ENCODE measurements around the gene TCF4.

The TCF4 gene

DNA sequence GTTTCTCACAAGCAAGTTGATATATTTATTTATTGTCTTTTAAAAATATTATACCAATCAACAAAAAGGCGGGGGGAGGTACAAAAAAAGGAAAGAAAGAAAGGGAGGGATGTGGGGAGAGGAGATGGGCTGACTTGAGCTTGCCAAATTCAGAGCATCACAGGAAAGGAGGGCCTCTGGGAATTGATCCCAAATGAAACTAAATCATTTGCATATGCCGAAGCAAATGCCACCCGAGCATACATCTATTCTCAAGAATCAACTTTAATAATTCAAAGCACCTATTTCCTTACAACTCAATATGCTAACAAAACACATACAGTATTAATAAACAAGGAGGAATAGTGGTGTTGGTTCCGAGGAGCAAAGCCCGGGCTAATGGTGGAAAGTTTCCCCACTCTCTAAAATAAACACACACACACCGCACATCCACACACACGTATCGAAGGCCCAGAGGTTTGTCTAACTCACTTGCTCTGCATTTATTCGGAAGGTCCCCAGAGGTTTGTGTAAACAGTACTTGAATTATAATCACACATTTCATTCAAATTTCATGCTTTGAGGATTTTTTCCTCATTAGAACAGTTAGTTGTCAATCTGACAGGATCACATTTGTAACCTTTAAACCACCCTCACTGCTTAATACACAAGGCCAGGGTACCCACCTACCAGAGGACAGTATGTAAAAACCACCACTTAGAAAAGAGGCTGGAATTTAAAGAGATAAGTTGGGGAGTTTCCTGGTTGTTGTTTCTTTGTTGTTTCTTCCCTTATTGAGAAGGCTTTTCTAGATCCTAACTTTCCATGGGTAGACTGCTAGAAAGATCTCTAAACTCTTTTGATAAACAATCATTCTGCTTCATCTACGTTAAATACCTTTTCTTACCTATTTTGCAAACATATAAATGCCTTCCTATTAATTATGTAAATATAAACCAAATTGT is 264.7 kb downstream of the TCF4 start:
- TF ChIP-seq ISL1 (CRISPR knock-in tag; IDR thresholded peaks at IDR 0.05) (no peak), POU6F1 (CRISPR knock-in tag; IDR thresholded peaks at IDR 0.05; ENCODE audit: borderline replicate concordance, low read depth) (no peak), ZFP30 (CRISPR knock-in tag; IDR thresholded peaks at IDR 0.05) (no peak), RARB (CRISPR knock-in tag; IDR thresholded peaks at IDR 0.05) (no peak), ESRRG (CRISPR knock-in tag; IDR thresholded peaks at IDR 0.05) (no peak), ZNF70 (CRISPR knock-in tag; IDR thresholded peaks at IDR 0.05) (no peak), ARNTL (CRISPR knock-in tag; IDR thresholded peaks at IDR 0.05; ENCODE audit: borderline replicate concordance, low read depth) (no peak), PATZ1 (CRISPR knock-in tag; IDR thresholded peaks at IDR 0.05; ENCODE audit: borderline replicate concordance) (no peak), CREB5 (CRISPR knock-in tag; IDR thresholded peaks at IDR 0.05; ENCODE audit: low read depth) (no peak), CSDC2 (CRISPR knock-in tag; IDR thresholded peaks at IDR 0.05) (no peak), GLIS3 (CRISPR knock-in tag; IDR thresholded peaks at IDR 0.05) (no peak), TSHZ2 (CRISPR knock-in tag; IDR thresholded peaks at IDR 0.05) (no peak), SNAI2 (CRISPR knock-in tag; IDR thresholded peaks at IDR 0.05) (no peak), TOX (CRISPR knock-in tag; IDR thresholded peaks at IDR 0.05; ENCODE audit: borderline replicate concordance) (no peak), ZNF565 (CRISPR knock-in tag; conservative IDR thresholded peaks at IDR 0.05; ENCODE audit: low read depth) (no peak)
- ATAC-seq: 0 out of 3 replicates have a peak, but pooled peaks have one; percentile 4

- ATAC-seq: peak; percentile 74
- TF ChIP-seq TCF4 (CRISPR knock-in tag; IDR thresholded peaks at IDR 0.05; ENCODE audit: borderline replicate concordance) (peak; percentile 59; the same call in 1 of the 2 replicates), ZC3H10 (CRISPR knock-in tag; IDR thresholded peaks at IDR 0.05) (0 out of 2 replicates have a peak, but pooled peaks have one; percentile 16), CREB5 (CRISPR knock-in tag; IDR thresholded peaks at IDR 0.05; ENCODE audit: low read depth) (0 out of 2 replicates have a peak, but pooled peaks have one; percentile 21), TSHZ2 (CRISPR knock-in tag; IDR thresholded peaks at IDR 0.05) (peak; percentile 74; the same call in 1 of the 2 replicates), PATZ1 (CRISPR knock-in tag; IDR thresholded peaks at IDR 0.05; ENCODE audit: borderline replicate concordance) (no peak; the same call in 1 of the 2 replicates), GLIS3 (CRISPR knock-in tag; IDR thresholded peaks at IDR 0.05) (no peak; the same call in 1 of the 2 replicates), ISL1 (CRISPR knock-in tag; IDR thresholded peaks at IDR 0.05) (peak; percentile 75)
Observed at GRCh38 chr18:55322178-55322735, 265.7 kb downstream of the TCF4 start.

Data from SK-N-SH treated with all-trans-retinoic acid at 6 μM for 48 hours (cell line).